GM18505 (cell line): Measurements from ENCODE around the gene MITF.

Experiments used
- ATAC-seq: cut with Tn5 transposase; IDR thresholded peaks from one replicate; pipeline ENCODE4 v1.9.1; 2021; ENCODE audit not compliant: unreplicated experiment
- POLR2A ChIP-seq: IDR thresholded peaks from 4 replicates; pipeline ENCODE4 v1.6.1; 2011; ENCODE audit warnings: borderline replicate concordance; ENCODE audit not compliant: insufficient read depth, insufficient read length; ENCODE audit errors: extremely low read depth

The MITF gene

GRCh38 chr3:69861556-69861955 is 122.3 kb downstream of the MITF start:
- TF ChIP-seq POLR2A: no peak

GRCh38 chr3:69864141-69864540 is 124.9 kb downstream of the MITF start:
- no peak for TF ChIP-seq POLR2A
- ATAC-seq: no peak

More at GRCh38 chr3:69861556-69861955, 122.3 kb downstream of the MITF start:
- ATAC-seq: no peak

- ATAC-seq: no peak
- TF ChIP-seq POLR2A: no peak
Measured at GRCh38 chr3:69864766-69865165, 125.5 kb downstream of the MITF start.

DNA sequence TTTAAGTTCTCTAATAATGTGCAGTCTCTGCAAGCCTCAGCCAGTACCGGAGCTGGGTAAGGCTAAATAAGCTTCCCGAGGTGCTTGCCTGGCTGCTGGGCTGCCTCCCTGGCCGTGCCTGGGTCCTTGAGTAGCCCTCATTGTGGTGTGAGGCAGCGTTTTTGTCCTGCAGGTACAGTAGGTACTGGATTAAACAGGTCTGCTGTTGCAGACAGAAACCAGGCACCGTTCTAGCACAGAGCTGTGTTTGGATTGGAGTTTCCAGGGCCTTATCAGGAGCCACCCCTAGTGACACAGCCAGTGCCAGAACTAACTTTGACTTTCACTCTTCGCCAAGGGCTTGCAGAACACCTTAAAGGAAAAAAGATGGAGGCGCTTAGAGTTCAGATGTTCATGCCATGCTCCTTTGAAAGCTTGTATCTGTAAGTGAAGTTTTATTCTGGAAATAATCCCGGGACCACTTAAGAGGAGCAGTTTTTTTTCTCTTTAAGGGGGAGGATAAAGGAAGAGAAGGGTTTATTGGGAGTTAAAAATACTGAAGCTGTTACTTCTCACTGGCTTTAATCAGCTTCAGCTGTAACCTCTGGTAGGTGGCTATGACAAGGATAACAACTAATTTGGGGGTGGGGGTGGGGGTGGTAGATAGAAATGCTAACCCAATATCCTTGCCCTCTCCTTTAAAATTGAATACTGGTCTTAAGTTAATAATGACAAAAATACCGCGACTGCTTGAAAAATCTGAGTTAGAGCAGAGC is 126.8 kb downstream of the MITF start:
- no peak for TF ChIP-seq POLR2A
- ATAC-seq: no peak

DNA sequence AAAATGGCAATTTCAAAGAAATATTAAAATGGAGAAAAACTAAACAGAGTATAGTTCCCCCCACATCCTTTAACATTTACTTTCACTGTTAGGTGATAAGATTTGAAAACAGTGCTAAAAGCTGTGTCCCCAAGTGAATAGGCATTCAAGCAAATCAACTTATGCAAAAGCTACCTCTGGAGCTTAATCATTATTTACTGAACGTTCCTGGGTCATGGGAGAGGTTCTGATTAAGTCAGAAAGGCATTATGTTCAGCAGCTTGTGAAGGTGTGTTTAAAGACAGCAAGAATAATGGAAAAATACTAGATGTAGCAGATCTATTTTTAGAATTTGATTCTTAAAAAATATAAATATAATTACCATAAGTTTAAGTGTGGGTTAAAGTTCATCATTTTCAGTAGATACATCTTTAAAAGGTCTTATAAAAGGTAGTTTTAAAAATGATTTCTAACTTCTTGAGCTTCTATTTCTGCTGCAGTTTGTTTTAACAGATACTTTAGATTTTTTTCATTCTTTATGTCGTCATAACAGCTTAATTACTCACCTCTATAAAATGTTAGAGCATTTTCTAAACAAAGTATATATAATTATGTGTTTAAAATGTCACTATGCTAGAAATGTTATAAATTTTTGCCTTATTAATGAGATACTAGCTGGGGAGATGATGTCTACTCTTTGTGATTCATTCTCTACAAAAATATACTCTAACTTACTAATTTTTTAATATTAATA is 127.9 kb downstream of the MITF start:
- ATAC-seq: no peak
- TF ChIP-seq POLR2A: no peak

GRCh38 chr3:69867941-69868505 is 128.8 kb downstream of the MITF start:
- no peak for TF ChIP-seq POLR2A
- ATAC-seq: no peak

- no peak for ATAC-seq
Measured at GRCh38 chr3:69868841-69869420, 129.7 kb downstream of the MITF start.

DNA sequence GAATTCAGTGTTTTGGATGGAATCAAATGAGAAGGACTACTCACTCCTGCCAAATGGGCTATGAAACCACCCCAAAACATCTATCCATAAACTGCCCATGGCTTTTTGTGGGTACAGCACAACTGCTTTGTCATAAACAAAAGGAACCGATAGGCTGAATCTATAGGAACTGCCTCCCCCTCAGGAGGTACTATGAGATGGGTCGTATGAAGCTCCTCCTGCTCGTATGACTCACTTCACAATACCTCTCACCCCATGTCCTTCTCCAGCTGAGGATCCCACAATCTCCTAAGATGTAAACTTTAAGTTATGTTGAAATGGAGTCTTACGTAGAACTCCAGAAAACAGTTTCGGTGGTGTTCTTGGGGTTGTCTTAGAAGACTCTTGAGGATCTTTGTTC is 130.4 kb downstream of the MITF start:
- no peak for TF ChIP-seq POLR2A
- no peak for ATAC-seq

More at GRCh38 chr3:69868841-69869420, 129.7 kb downstream of the MITF start:
- TF ChIP-seq POLR2A: no peak

GRCh38 chr3:69871251-69871650 is 132.0 kb downstream of the MITF start:
- ATAC-seq: no peak
- no peak for TF ChIP-seq POLR2A

- ATAC-seq: no peak
- TF ChIP-seq POLR2A: no peak
Measured at GRCh38 chr3:69871868-69872267, 132.6 kb downstream of the MITF start.

- ATAC-seq: no peak
- TF ChIP-seq POLR2A: no peak
Measured at GRCh38 chr3:69872783-69873378, 133.6 kb downstream of the MITF start.

GRCh38 chr3:69876073-69876472 is 136.8 kb downstream of the MITF start:
- ATAC-seq: no peak
- TF ChIP-seq POLR2A: no peak

DNA sequence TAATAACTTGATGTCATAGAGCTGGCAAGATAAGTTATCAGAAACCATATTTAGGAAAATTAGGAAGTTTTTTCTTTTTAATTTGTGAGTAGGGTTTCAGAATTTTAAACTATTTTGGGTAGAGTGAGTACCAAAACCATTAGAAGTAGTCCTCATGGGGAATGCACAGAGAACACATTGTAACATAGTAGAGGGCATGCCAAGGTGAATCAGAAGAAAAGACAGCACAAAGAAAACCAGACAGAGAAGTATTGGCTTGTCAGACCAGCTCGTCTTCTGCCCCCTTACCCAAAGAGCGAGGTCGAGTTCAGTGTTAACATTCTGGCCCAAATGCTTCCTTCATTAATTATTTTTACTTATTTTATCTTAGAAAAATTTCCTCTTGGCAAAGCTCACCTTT is 139.0 kb downstream of the MITF start:
- TF ChIP-seq POLR2A: no peak
- ATAC-seq: no peak
